Suprapubic skin (tissue), 4 donors: ENCODE measurements around the gene KRTAP12-2.

Experiments
- CTCF ChIP-seq, 2 donors: fragments of 200-600 bp in 1 of 2; fragments of 450-650 bp in 1 of 2; sonication (generic) in 1 of 2; IDR thresholded peaks; one replicate each; pipeline ENCODE4 v1.5.1; 2016 to 2019; ENCODE audit warnings: antibody characterized with exemption in 2 of 2, mild to moderate bottlenecking in 1 of 2, moderate library complexity in 1 of 2
- POLR2A ChIP-seq, 2 donors: fragments of 450-650 bp; IDR thresholded peaks; one replicate each; pipeline ENCODE4 v1.6.1; 2017; ENCODE audit warnings: antibody characterized with exemption in 2 of 2, mild to moderate bottlenecking in 2 of 2, moderate library complexity in 2 of 2
- POLR2AphosphoS5 ChIP-seq, 3 donors: sonication (generic); formaldehyde crosslinking; IDR thresholded peaks; one replicate each; pipeline ENCODE4 v1.6.1; 2017; ENCODE audit warnings: antibody characterized with exemption in 3 of 3

- TF ChIP-seq CTCF (IDR thresholded peaks at IDR 0.05) = no peak
- no peak for TF ChIP-seq POLR2A (IDR thresholded peaks at IDR 0.05)
- no peak for TF ChIP-seq POLR2AphosphoS5 (IDR thresholded peaks at IDR 0.05)
Measured at GRCh38 chr21:44654576-44655175, 12.1 kb downstream of the KRTAP12-2 start, which contains the start of gene KRTAP12-4.
